Measurements from ENCODE around the gene OPRD1.

DNA sequence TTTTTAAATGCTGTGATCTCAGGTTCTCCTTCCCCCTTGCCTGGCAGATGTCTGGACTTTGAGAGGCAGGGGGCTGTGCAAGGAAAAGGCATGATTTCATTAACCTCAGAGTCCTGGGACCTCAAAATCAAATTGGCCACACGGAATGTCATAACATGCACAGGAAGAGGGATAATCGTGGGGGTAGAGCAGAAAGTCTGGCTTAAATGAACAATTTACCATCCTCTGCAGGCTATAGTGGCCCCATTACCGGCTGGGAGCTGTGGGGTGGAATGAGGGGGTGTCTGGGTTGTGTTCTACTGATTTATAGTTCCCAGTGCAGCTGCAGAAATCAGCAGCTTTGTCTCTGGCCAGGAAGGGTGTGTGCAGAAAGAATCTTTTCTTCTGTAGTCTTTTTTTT lies 10.8 kb downstream of the OPRD1 start:
- TF ChIP-seq CTCF (IDR thresholded peaks at IDR 0.05) (no peak), POLR2A (IDR thresholded peaks at IDR 0.05) (no peak)

Measured in esophagus squamous epithelium (tissue), 4 donors.